Stimulated activated CD4-positive, alpha-beta T cell treated with anti-CD3 and anti-CD28 coated beads, Interleukin-2, amount 100 ng/mL, for 24 hours (primary cell): ENCODE measurements around the gene COL23A1.

Experiments used
- DNase-seq, 2 donors: peaks; one replicate each; pipeline ENCODE4 v3.0.0-alpha.2; 2020

COL23A1 gene

DNA sequence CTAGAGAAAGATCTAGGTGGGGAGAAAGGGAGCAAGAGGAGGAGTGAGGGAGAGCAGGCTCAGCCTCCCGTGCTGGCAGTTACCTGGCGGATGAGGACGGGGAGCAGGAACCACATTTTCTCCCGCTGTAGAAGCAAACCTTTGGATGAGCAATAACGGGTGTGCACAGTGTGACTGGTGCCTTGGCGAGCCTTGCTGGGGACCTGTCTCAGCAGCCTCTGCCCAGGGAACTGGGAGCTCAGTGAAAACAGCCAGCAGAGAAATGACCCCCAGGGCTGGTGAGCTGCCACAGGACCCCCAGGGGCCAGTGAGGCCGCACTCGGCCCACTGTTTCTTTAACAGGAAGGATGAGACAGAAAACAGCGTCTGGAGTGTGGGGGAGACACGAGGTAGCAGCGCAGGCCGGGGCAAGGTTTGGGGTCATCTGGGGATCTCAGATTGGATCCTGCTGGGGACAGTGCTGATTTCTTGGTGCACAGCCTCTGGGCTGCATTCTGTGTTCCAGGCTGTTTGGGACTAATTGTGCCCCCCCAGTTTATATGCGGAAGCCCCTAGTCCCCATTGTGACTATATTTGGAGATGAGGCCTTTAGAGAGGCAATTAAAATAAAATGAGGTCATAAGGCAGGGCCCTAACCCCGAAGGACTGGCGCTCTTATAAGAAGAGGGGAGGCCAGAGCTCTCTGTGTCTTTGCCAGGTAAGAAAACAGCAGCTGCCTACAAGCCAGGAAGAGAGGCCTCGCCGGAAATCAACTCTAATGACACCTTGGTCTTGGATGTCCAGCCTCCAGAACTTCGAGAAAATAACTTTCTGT, 238.8 kb downstream of the COL23A1 start:
- no peak for DNase-seq

GRCh38 chr5:178350361-178351220, 239.6 kb downstream of the COL23A1 start:
- DNase-seq, result no peak

GRCh38 chr5:178349625-178350353, 240.4 kb downstream of the COL23A1 start:
- no peak for DNase-seq

DNA sequence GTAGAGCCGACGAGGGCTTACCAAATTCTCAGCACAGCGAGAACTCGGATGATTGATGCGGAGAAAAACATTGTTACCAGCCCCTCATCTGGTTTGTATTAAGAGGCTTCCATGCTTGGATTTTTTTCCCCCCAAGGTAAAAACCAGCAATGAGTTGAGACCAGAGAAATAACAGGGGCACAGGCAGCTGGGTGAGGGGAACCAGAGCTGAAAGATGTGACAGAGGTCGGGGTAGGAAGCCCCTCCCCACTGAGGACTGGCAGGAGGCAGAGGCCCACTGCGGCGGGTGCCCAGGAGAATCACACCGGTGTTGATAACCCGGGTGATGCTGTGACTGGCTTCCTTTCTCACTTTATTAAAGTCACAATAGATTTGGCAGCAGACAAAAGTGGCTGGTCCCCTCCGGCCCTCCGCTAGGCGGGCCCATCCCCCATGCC, 241.1 kb downstream of the COL23A1 start:
- no peak for DNase-seq

GRCh38 chr5:178348356-178349074, 241.7 kb downstream of the COL23A1 start:
- no peak for DNase-seq

- DNase-seq, result no peak
These were observed 242.2 kb downstream of the COL23A1 start for GRCh38 chr5:178347956-178348355.

DNA sequence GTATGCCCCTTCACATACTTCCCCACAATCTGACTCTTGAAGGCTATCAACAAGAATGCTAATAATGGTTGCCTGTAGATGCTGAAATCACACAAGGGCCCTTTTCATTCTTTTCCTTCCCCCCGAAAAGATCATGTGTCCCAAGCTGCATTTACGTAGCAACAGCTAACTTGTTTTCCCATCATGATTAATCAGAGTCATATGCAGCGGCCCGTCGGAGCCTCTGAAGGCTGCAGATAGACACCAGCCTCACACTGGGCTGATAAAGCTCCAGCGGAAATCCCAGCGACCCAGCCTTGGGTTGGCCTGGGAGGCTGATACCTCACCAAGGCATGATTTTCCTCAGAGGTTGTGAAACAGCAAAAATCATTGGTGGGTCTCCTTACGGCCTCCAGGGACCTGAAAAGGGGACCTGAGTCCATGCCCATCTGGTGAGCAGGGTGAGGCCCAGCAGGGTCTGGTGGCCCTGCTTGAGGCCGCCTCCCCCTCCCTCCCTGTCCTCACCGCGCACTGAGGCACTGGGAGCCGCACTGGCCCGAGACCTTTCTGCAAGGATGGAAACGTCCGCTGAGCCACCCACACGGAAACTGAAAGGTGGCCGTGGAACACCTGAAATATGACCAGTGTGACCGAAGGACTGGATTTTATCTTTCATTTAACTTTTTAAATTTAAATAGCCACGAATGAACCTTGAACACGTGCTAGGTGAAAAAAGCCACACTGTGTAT, 243.4 kb downstream of the COL23A1 start:
- no peak for DNase-seq

- no peak for DNase-seq
These were observed 246.9 kb downstream of the COL23A1 start for GRCh38 chr5:178343306-178343705.

- no peak for DNase-seq
These were observed 248.4 kb downstream of the COL23A1 start for GRCh38 chr5:178341851-178342140.

DNA sequence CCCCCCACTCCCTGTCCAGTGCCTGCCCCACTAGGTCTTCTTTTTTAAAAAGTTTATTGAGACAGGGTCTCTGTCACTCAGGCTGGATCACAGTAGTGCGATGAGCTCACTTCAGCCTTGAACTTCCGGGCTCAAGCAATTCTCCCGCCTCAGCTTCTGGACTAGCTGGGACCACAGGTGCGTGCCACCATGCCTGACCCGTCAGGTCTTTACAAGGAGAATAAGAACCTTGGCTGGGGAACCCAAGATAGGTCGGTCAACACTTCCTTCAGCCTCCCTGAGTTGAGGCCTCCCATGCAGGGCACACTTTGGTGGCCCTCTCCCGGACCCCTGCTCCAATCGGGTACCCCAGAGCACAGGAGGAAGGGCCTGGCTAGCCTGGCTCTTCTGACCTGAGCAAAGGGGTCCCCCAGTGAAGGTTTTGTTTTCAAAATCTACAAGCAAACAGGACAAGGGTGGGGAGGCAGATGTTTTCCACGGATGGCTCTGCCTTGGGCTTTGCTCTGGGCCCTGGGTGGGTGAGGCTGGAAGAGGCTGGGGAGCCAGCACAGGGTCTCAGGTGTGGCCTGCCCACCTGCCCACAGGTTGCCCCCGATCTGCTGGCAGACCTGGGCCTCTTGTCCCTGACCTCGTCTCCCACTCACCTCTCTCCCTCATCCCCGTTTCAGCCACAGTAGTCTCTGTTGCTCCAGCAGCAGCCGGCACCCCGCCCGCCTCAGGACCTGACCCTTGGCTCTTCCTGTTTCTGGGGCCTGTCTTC, 248.9 kb downstream of the COL23A1 start:
- DNase-seq, result no peak

DNA sequence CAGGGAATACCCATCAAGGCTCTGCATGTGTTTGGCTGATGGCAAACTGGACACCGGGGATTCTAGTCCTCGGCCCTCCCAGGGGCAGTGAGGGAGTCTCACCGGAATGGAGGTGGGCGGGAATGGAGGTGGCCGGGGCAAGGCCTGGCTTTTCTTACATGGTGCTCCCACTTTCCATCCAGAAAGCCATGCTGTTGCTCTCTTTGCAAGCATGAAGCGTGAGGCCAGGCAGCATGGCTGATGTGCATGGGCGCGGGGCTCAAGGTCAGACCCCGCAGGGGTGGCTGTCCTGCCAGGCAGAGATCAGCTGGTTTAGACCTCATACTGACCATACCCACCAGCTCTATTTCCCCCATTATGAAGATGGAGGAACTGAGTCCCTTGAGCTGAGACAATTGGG, 249.6 kb downstream of the COL23A1 start:
- no peak for DNase-seq

GRCh38 chr5:178340187-178340586, 250.0 kb downstream of the COL23A1 start:
- DNase-seq, result no peak

DNA sequence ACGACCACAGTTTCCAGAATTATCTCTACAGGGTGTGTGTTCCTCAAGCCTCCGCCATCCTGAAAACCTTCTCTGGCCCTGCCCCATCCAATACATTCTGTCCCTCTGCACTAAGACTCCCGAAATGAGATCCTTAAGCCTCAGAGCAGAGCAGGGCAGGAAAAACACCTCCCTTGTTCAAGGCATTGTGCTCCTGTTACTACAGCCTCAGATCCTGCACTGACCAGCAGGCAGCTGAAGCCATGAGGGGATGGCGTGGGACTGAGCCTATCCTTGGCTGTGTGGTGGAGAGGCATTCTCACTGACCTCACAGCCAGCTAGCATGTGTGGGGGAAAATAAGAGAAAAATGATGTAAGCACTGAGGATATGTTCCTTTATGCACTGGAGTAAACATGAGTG, 250.9 kb downstream of the COL23A1 start:
- DNase-seq, result no peak

- DNase-seq, result no peak
These were observed 251.4 kb downstream of the COL23A1 start for GRCh38 chr5:178338750-178339144.

DNA sequence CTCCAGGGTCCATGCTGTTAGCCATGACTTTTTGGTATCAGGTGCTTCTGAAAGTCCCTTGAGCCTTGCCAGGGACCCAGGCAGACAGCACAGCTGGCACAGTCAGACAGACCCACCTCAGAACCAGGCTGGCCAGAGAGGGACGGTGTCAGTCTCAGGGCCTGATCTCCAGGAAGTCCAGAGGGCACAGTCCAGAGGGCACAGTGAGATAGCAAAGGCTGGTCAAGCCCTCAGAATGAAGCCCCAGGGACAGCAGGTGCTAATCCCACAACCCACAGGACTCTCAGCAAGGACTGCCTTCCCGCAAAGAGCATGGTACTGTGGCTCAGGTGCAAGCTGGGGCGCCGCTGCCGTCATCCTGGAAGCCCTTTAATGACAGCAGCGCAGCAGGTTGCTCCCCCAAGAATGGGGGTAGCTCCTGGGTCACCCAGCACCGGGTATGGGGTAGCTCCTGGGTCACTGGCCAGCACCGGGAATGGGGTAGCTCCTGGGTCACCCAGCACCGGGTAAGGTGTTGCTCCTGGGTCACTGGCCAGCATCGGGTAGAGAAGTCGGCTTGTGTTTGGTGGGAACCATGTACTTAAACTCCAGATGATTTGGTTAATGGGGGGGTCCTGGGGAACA, 252.0 kb downstream of the COL23A1 start:
- DNase-seq, result no peak

- DNase-seq, result no peak
These were observed 252.9 kb downstream of the COL23A1 start for GRCh38 chr5:178337334-178337741.

GRCh38 chr5:178336889-178337288, 253.3 kb downstream of the COL23A1 start:
- DNase-seq, result no peak

DNA sequence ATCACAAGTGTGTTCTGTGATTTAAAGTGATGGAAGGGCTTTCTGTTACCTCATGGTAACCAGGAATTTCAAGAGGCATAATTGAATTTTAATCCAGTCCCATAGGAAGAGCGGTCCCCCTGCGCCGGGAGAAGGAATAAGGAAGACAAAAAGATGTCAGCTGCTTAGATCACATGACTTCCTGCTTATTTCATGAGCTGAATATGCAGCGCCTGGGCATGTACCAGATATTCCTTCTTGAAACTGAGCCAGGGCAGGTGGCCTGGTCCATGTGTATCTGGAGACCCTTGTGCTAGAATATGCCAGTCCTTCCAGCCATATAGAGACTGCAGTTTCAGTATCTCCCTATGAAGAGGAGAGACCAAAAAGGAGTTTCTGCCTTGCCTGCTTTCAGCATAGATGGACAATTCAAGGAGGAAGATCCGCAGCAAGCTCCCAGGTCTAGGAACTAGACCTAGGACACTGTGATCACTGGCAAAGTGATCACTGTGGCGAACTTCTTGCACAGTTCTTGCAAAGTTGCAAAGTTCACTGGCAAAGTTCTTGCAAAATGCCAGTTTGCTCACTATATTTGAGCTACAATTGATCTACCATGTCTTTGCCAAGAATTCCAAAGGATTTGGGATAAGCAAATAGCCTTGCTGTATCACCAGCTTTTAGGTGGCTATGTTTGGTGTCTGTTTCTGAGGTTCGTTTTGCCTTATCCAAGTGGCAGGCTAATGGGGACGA, 254.7 kb downstream of the COL23A1 start:
- DNase-seq, result no peak

- DNase-seq, result no peak
These were observed 255.3 kb downstream of the COL23A1 start for GRCh38 chr5:178334861-178335260.

GRCh38 chr5:178333821-178334481, 256.2 kb downstream of the COL23A1 start:
- no peak for DNase-seq
